Keratinocyte (primary cell): Measurements from ENCODE around the gene HOXC9.

Experiments used
- EZH2 ChIP-seq: IDR thresholded peaks from one replicate; pipeline ENCODE4 v1.6.1; 2012; ENCODE audit warnings: inconsistent platforms, mild to moderate bottlenecking, low read length, moderate library complexity
- TF ChIP-seq, protein P1 (sequence below), 3 experiments: IDR thresholded peaks in 1 of 3; conservative IDR thresholded peaks in 1 of 3; optimal IDR thresholded peaks in 1 of 3; 2 replicates in 2 of 3; 3 replicates in 1 of 3; pipeline versions ENCODE3 to v1.5.1; 2011; ENCODE audit warnings: low read length in 3 of 3, mild to moderate bottlenecking in 3 of 3, moderate library complexity in 2 of 3, control low read depth in 1 of 3, inconsistent platforms in 1 of 3; ENCODE audit not compliant: insufficient read depth in 2 of 3; ENCODE audit errors: extremely low read depth in 1 of 3

DNA sequence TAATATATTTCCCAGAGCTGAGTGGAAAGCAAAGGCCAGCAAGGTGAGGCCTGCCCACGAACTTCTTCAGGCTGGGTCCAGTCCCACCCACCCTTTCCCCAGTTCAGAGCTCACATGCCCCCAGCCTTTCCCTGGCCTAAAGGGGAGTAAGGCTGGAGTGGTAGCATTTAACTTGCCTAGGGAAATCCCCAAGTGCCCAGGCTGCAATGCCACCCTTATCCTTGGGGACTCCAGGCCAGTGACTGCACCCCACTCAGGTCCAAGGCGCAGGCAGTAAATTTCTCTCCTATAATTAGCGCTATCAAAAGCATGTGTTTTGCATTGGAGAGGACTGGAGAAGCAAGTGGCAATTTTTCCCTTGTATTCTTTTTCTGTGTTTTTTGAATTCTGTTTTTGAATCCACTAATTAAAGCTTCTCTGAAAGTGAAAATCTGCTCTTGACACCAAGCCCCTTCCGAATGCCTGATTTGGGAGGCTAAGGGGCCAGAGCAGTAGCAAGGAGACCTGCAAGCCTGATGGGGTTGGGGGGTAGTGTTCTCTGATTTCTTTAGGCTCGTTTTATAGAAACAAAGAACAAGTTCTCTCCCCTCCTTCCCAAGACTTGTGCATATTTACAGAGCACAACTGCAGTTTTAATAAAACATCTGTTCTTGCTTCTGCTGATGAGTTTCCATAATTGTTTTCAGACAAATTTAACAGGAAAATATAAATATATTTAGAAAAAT, 24.8 kb downstream of the HOXC9 start:
- TF ChIP-seq, protein P1, sequence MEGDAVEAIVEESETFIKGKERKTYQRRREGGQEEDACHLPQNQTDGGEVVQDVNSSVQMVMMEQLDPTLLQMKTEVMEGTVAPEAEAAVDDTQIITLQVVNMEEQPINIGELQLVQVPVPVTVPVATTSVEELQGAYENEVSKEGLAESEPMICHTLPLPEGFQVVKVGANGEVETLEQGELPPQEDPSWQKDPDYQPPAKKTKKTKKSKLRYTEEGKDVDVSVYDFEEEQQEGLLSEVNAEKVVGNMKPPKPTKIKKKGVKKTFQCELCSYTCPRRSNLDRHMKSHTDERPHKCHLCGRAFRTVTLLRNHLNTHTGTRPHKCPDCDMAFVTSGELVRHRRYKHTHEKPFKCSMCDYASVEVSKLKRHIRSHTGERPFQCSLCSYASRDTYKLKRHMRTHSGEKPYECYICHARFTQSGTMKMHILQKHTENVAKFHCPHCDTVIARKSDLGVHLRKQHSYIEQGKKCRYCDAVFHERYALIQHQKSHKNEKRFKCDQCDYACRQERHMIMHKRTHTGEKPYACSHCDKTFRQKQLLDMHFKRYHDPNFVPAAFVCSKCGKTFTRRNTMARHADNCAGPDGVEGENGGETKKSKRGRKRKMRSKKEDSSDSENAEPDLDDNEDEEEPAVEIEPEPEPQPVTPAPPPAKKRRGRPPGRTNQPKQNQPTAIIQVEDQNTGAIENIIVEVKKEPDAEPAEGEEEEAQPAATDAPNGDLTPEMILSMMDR (optimal IDR thresholded peaks at IDR 0.05 in 1 of 3, IDR thresholded peaks at IDR 0.05 in 1 of 3, conservative IDR thresholded peaks at IDR 0.05 in 1 of 3; ENCODE audit: extremely low read depth in 1 of 3, insufficient read depth in 2 of 3, low read length in 3 of 3): no peak
- TF ChIP-seq EZH2: no peak
